Spinal cord (tissue), 10 donors: ENCODE measurements around the gene PLSCR5. TPM values are rescaled to one million over a fixed set of nuclear protein-coding genes. Genes with fewer than 3 reads are reported as not detected.

ENCODE experiments used
- DNase-seq, 6 donors: peaks; one replicate each; pipeline versions ENCODE4 v3.0.0 to v3.0.0-alpha.2; 2013 to 2015; ENCODE audit warnings: low spot score in 6 of 6, low read depth in 4 of 6
- H3K27ac ChIP-seq: one replicate; pipeline ENCODE4 v1.5.1; 2013; ENCODE audit warnings: low read depth, low read length, control low read depth
- H3K27me3 ChIP-seq: one replicate; pipeline ENCODE4 v1.6.1; 2013; ENCODE audit warnings: low read length; ENCODE audit not compliant: control insufficient read depth, insufficient read depth
- H3K36me3 ChIP-seq: one replicate; pipeline ENCODE4 v1.6.1; 2013; ENCODE audit warnings: low read length; ENCODE audit not compliant: control insufficient read depth, insufficient read depth
- H3K4me1 ChIP-seq: one replicate; pipeline ENCODE4 v1.6.1; 2013; ENCODE audit warnings: low read length; ENCODE audit not compliant: control insufficient read depth, insufficient read depth
- H3K4me3 ChIP-seq: one replicate; pipeline ENCODE4 v1.5.1; 2013; ENCODE audit warnings: low read depth, low read length, control low read depth
- H3K9me3 ChIP-seq: one replicate; pipeline ENCODE4 v1.6.1; 2013; ENCODE audit warnings: low read length; ENCODE audit not compliant: control insufficient read depth, insufficient read depth
- WGBS: methylation state at CpG from one replicate; pipeline ENCODE4 v1.1.5; 2013; ENCODE audit warnings: missing lambda C conversion rate; ENCODE audit not compliant: insufficient coverage; 5-methylcytosine and 5-hydroxymethylcytosine counted together
- polyA plus RNA-seq, 2 donors: library from polyadenylated mRNA; unstranded; fragments of 120-200 nt; gene quantifications; one replicate each; pipeline ENCODE4 v1.2.1, GENCODE V29; 2013; ENCODE audit not compliant: insufficient read length in 2 of 2
- total RNA-seq, 2 donors: library from RNA; depleted of rRNA in 1 of 2; stranded (reverse); fragments of 120-200 nt in 1 of 2; fragments of >200 nt in 1 of 2; gene quantifications; one replicate each; pipeline versions ENCODE4 v1.2.3 to v1.2.4, GENCODE V29; 2013 to 2014
- donor health status: healthy.

Gene PLSCR5
- total and polyA plus RNA-seq, 4 donors: 0.88 to 2.9 (median 2.1) TPM

GRCh38 chr3:146547235-146547835 is 57.8 kb downstream of the PLSCR5 start:
- Histone ChIP-seq H3K9me3 (no peaks in the 10 kb centered on the region), H3K4me3 (no peak overlapping the region), H3K36me3 (no peaks in the 10 kb centered on the region), H3K27me3 (no peaks in the 10 kb centered on the region), H3K27ac (no peak overlapping the region), H3K4me1 (peaks cover 6% of the 10 kb centered on the region)
- DNase-seq: no peak

GRCh38 chr3:146546366-146546965 is 58.7 kb downstream of the PLSCR5 start:
- WGBS: no CpG with 5 or more reads among the region's 1 CpG
- no peaks in the 10 kb centered on the region for H3K36me3 ChIP-seq
- no peaks in the 10 kb centered on the region for H3K9me3 ChIP-seq
- H3K27ac ChIP-seq: no peak overlapping the region
- DNase-seq: no peak
- H3K27me3 ChIP-seq: no peaks in the 10 kb centered on the region
- H3K4me3 ChIP-seq: no peak overlapping the region
- H3K4me1 ChIP-seq: peaks cover 6% of the 10 kb centered on the region

- WGBS: 100% methylated on average over 1 of the region's 8 CpGs
- no peak for DNase-seq
- Histone ChIP-seq H3K4me3 (peak overlapping the region; percentile 84), H3K27ac (peak overlapping the region; percentile 89), H3K36me3 (no peaks in the 10 kb centered on the region), H3K4me1 (peaks cover 6% of the 10 kb centered on the region), H3K27me3 (no peaks in the 10 kb centered on the region), H3K9me3 (no peaks in the 10 kb centered on the region)
Measured at GRCh38 chr3:146544929-146545528, 60.1 kb downstream of the PLSCR5 start.

GRCh38 chr3:146544002-146544928 is 60.9 kb downstream of the PLSCR5 start, which contains the start of gene PLSCR1:
TSS of gene PLSCR1 (minus strand) at chr3:146544607. CDS start at chr3:146536552, 8,055 bp downstream.
- Histone ChIP-seq H3K36me3 (no peaks in the 10 kb centered on the region), H3K4me3 (peak within 1 kb of the TSS; percentile 84), H3K4me1 (peaks cover 6% of the 10 kb centered on the region), H3K27me3 (no peaks in the 10 kb centered on the region), H3K27ac (peak within 1 kb of the TSS; percentile 89), H3K9me3 (no peaks in the 10 kb centered on the region)
- under 1% methylated on average over 45 of the region's 51 CpGs for WGBS
- peak; percentile 58 to 93 (median 72) for DNase-seq

- H3K4me1 ChIP-seq: peaks cover 6% of the 10 kb centered on the region
- H3K27ac ChIP-seq: peak overlapping the region; percentile 89
- H3K4me3 ChIP-seq: peak overlapping the region; percentile 84
- H3K36me3 ChIP-seq: no peaks in the 10 kb centered on the region
- H3K27me3 ChIP-seq: no peaks in the 10 kb centered on the region
- DNase-seq: peak in 3 of 6 donors; percentile 3 to 60 (median 17)
- 18% methylated on average over 7 of the region's 10 CpGs for WGBS
- no peaks in the 10 kb centered on the region for H3K9me3 ChIP-seq
Measured at GRCh38 chr3:146543461-146544001, 61.6 kb downstream of the PLSCR5 start.

GRCh38 chr3:146542978-146543377 is 62.2 kb downstream of the PLSCR5 start:
- H3K9me3 ChIP-seq: no peaks in the 10 kb centered on the region
- WGBS: no CpG with 5 or more reads among the region's 2 CpGs
- no peak overlapping the region for H3K27ac ChIP-seq
- peak overlapping the region; percentile 84 for H3K4me3 ChIP-seq
- no peak for DNase-seq
- no peaks in the 10 kb centered on the region for H3K27me3 ChIP-seq
- H3K4me1 ChIP-seq: peaks cover 6% of the 10 kb centered on the region
- no peaks in the 10 kb centered on the region for H3K36me3 ChIP-seq

GRCh38 chr3:146542179-146542578 is 63.0 kb downstream of the PLSCR5 start:
- Histone ChIP-seq H3K4me3 (no peak overlapping the region), H3K27me3 (no peaks in the 10 kb centered on the region), H3K4me1 (peaks cover 6% of the 10 kb centered on the region), H3K27ac (no peak overlapping the region), H3K9me3 (no peaks in the 10 kb centered on the region), H3K36me3 (no peaks in the 10 kb centered on the region)
- no peak for DNase-seq
- no CpG with 5 or more reads among the region's 2 CpGs for WGBS

GRCh38 chr3:146540978-146541377 is 64.2 kb downstream of the PLSCR5 start:
- DNase-seq: no peak
- Histone ChIP-seq H3K4me1 (peaks cover 6% of the 10 kb centered on the region), H3K36me3 (no peaks in the 10 kb centered on the region), H3K27me3 (no peaks in the 10 kb centered on the region), H3K4me3 (no peak overlapping the region), H3K27ac (no peak overlapping the region), H3K9me3 (no peaks in the 10 kb centered on the region)
- WGBS: no CpG with 5 or more reads among the region's 1 CpG

- no peaks in the 10 kb centered on the region for H3K27me3 ChIP-seq
- H3K9me3 ChIP-seq: no peaks in the 10 kb centered on the region
- no peaks in the 10 kb centered on the region for H3K36me3 ChIP-seq
- DNase-seq: no peak
- WGBS: 100% methylated on average over 1 of the region's 1 CpG
- no peak overlapping the region for H3K27ac ChIP-seq
- no peak overlapping the region for H3K4me3 ChIP-seq
- peaks cover 6% of the 10 kb centered on the region for H3K4me1 ChIP-seq
Measured at GRCh38 chr3:146540236-146540635, 64.9 kb downstream of the PLSCR5 start.
